HepG2 (cell line): Measurements from ENCODE around the gene TRMT5. TPM values are rescaled to one million over a fixed set of nuclear protein-coding genes. Genes with fewer than 3 reads are reported as not detected.

ENCODE experiments used
- ATAC-seq: fragments of 200-7000 bp; cut with Tn5 transposase; 3 replicates; pipeline ENCODE4 v1.9.1; 2020; ENCODE audit warnings: mild to moderate bottlenecking, moderate library complexity
- BruUV-seq: library from RNA; stranded (reverse); fragments of 400-500 nt; replicated peaks from 2 replicates; lab custom pipeline; 2021; lab: Mats Ljungman, UMichigan
- CTCF ChIA-PET: fragments of 300-600 bp; formaldehyde crosslinking; extraction: SDS; loops from one replicate; lab custom pipeline; 2021; ENCODE audit warnings: low total read pairs, inconsistent platforms, low intra/inter-chr PET ratio; lab: Yijun Ruan, JAX
- POLR2A ChIA-PET: fragments of 350-600 bp; sonication (Branson Sonifier 250); formaldehyde crosslinking; loops from one replicate; lab custom pipeline; 2020; ENCODE audit warnings: antibody characterized with exemption, inconsistent platforms; lab: Yijun Ruan, JAX
- DNase-seq: peaks from one replicate; pipeline ENCODE4 v3.0.0-alpha.2; 2015; ENCODE audit warnings: low spot score
- FAIRE-seq: peaks from 3 replicates; lab custom pipeline; 2011; peaks lifted over from hg19 to GRCh38; lab: Jason Lieb, UNC
- H2AFZ ChIP-seq: one replicate; pipeline ENCODE4 v1.6.1; 2011; ENCODE audit warnings: low read length, inconsistent platforms
- H3K27ac ChIP-seq: fragments of 300-600 bp; 3 replicates; pipeline ENCODE4 v1.8.0; 2011; ENCODE audit warnings: mixed run types, mild to moderate bottlenecking, mixed read lengths, low read length, inconsistent platforms; ENCODE audit not compliant: insufficient read depth; ENCODE audit errors: extremely low read length
- H3K27me3 ChIP-seq, 2 experiments: fragments of 200-600 bp in 1 of 2; 2 replicates in 1 of 2; 3 replicates in 1 of 2; pipeline versions ENCODE4 v1.6.0 to v1.8.0; 2011; ENCODE audit warnings: low read length in 2 of 2, mild to moderate bottlenecking in 2 of 2, moderate library complexity in 2 of 2, inconsistent platforms in 1 of 2; ENCODE audit not compliant: insufficient read depth in 2 of 2, control insufficient read depth in 1 of 2
- H3K36me3 ChIP-seq, 2 experiments: fragments of 200-600 bp in 1 of 2; replicated peaks in 1 of 2; 2 replicates in 1 of 2; 3 replicates in 1 of 2; pipeline versions ENCODE4 v1.5.1 to v1.8.0; 2011; ENCODE audit warnings: low read length in 2 of 2, inconsistent platforms in 1 of 2; ENCODE audit not compliant: insufficient read depth in 2 of 2, control insufficient read depth in 1 of 2
- H3K4me1 ChIP-seq: 2 replicates; pipeline ENCODE4 v1.5.1; 2012; ENCODE audit warnings: low read length, inconsistent platforms; ENCODE audit not compliant: insufficient read depth
- H3K4me2 ChIP-seq: 2 replicates; pipeline ENCODE4 v1.6.0; 2011; ENCODE audit warnings: low read depth, low read length, inconsistent platforms
- H3K4me3 ChIP-seq, 3 experiments: fragments of 200-600 bp in 1 of 3; sonication (generic), shearing (Covaris generic) in 1 of 3; replicated peaks in 1 of 3; 2 replicates each; pipeline ENCODE4 v1.5.1; 2011 to 2016; ENCODE audit warnings: low read length in 3 of 3, inconsistent platforms in 2 of 3, low read depth in 2 of 3, mild to moderate bottlenecking in 2 of 3, control low read depth in 1 of 3, mixed read lengths in 1 of 3; ENCODE audit not compliant: insufficient read depth in 1 of 3
- H3K79me2 ChIP-seq: one replicate; pipeline ENCODE4 v1.6.1; 2011; ENCODE audit warnings: low read length, inconsistent platforms; ENCODE audit not compliant: insufficient read depth
- H3K9ac ChIP-seq: 2 replicates; pipeline ENCODE4 v1.6.0; 2011; ENCODE audit warnings: mild to moderate bottlenecking, low read depth, low read length, inconsistent platforms; ENCODE audit not compliant: insufficient read depth
- H3K9me3 ChIP-seq: 2 replicates; pipeline ENCODE4 v1.5.1; 2012; ENCODE audit warnings: mild to moderate bottlenecking, low read length
- H4K20me1 ChIP-seq: 2 replicates; pipeline ENCODE4 v1.6.0; 2011; ENCODE audit warnings: inconsistent platforms, mild to moderate bottlenecking, low read length, moderate library complexity; ENCODE audit not compliant: insufficient read depth
- ARNT2 ChIP-seq: sonication (generic); formaldehyde crosslinking; IDR thresholded peaks from 2 replicates; pipeline ENCODE4 v1.8.0; 2022; ENCODE audit warnings: mild to moderate bottlenecking, low read depth, missing genetic modification reagents, moderate library complexity
- CBX1 ChIP-seq: IDR thresholded peaks from one replicate; pipeline ENCODE4 v1.6.1; 2016; ENCODE audit warnings: antibody characterized with exemption, low read depth
- DBP ChIP-seq: sonication (generic); formaldehyde crosslinking; IDR thresholded peaks from 2 replicates; pipeline ENCODE4 v1.4.0; 2020; ENCODE audit warnings: missing genetic modification reagents; ENCODE audit errors: not compliant biosample characterization
- DMTF1 ChIP-seq: sonication (generic); formaldehyde crosslinking; IDR thresholded peaks from 2 replicates; pipeline ENCODE4 v1.4.0; 2020; ENCODE audit warnings: mild to moderate bottlenecking, missing genetic modification reagents
- ERF ChIP-seq: IDR thresholded peaks from 2 replicates; pipeline ENCODE4 v1.6.1; 2018; ENCODE audit warnings: missing biosample characterization, missing genetic modification reagents
- ZFAT ChIP-seq: sonication (generic); formaldehyde crosslinking; conservative IDR thresholded peaks from 2 replicates; pipeline ENCODE4 v1.8.1; 2023; ENCODE audit warnings: missing genetic modification reagents, inconsistent platforms
- ZNF160 ChIP-seq: sonication (generic); formaldehyde crosslinking; IDR thresholded peaks from 2 replicates; pipeline ENCODE4 v1.8.0; 2022; ENCODE audit warnings: mild to moderate bottlenecking, inconsistent platforms, missing genetic modification reagents
- ZNF768 ChIP-seq: sonication (generic); formaldehyde crosslinking; IDR thresholded peaks from 2 replicates; pipeline ENCODE4 v1.4.0; 2020; ENCODE audit warnings: missing genetic modification reagents
- WGBS: methylation state at CpG from one replicate; pipeline ENCODE4 v1.1.6; 2017; ENCODE audit warnings: low lambda C conversion rate; 5-methylcytosine and 5-hydroxymethylcytosine counted together
- in situ Hi-C: cut with HindIII; loops from 2 replicates; pipeline ENCODE4 v1.10.0; 2017; ENCODE audit warnings: low pct_unique_long_range_greater_than_20kb; ENCODE audit not compliant: extremely low pct_ligation_motif_present
- intact Hi-C: fragments of 100-400 bp; cut with micrococcal nuclease; formaldehyde crosslinking; loops from one replicate; pipeline ENCODE4 v1.10.0; 2022; ENCODE audit not compliant: unreplicated experiment
- polyA plus RNA-seq, 8 experiments: library from polyadenylated mRNA; depleted of rRNA in 3 of 8; stranded (reverse) in 7 of 8; unstranded in 1 of 8; fragments of >200 nt; fragmentation: Illumina TruSeq in 4 of 8; extraction: Trizol in 4 of 8; gene quantifications; 2 replicates each; pipeline versions ENCODE4 v1.2.1 to v1.2.3, GENCODE V29; 2011 to 2016; ENCODE audit warnings: low read depth in 4 of 8, missing spikeins in 1 of 8, mixed read lengths in 1 of 8; ENCODE audit not compliant: insufficient read depth in 1 of 8
- total RNA-seq, 5 experiments: library from RNA; depleted of rRNA; stranded (reverse); fragments of >200 nt; fragmentation: Illumina TruSeq; extraction: Trizol; gene quantifications; 2 replicates each; pipeline ENCODE4 v1.2.3, GENCODE V29; 2016; ENCODE audit warnings: low read depth in 1 of 5
- TF ChIP-seq, protein P1 (sequence below): sonication (generic); formaldehyde crosslinking; IDR thresholded peaks from 2 replicates; pipeline ENCODE4 v1.8.0; 2022; ENCODE audit warnings: low read depth, missing genetic modification reagents
- TF ChIP-seq, protein P2 (sequence below): sonication (generic); formaldehyde crosslinking; IDR thresholded peaks from 2 replicates; pipeline ENCODE4 v1.4.0; 2020; ENCODE audit warnings: mild to moderate bottlenecking, missing genetic modification reagents

Gene TRMT5
- total and polyA plus RNA-seq, 2 of the 13 experiments (the other 11 are each of a cell fraction or from before 2014, with no cell fraction given), result 3.6 to 16.0 TPM

DNA sequence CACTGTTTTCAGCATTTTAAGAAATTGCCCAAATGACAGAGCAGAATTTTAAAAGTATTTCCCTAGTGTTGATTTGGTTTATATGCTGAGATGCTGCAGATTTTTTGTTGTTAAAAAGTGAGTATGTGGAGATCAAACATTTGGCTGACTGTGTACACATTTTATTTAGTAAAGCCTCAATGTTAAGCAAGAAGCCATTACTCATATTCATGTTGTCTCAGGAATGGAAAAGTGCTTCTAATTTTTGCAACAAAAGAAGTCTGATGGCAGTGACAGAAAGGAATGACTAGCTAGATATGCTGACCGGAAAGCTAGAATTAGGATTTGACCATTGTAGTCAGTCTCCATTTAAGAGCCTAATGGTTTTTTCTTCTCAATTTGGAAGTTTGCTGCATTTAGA is 22.7 kb upstream of the TRMT5 start (continued):
- TF ChIP-seq, protein P1, sequence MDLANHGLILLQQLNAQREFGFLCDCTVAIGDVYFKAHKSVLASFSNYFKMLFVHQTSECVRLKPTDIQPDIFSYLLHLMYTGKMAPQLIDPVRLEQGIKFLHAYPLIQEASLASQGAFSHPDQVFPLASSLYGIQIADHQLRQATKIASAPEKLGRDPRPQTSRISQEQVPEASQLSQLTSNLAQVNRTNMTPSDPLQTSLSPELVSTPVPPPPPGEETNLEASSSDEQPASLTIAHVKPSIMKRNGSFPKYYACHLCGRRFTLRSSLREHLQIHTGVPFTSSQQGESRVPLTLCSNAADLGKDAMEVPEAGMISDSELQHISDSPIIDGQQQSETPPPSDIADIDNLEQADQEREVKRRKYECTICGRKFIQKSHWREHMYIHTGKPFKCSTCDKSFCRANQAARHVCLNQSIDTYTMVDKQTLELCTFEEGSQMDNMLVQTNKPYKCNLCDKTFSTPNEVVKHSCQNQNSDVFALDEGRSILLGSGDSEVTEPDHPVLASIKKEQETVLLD (CRISPR knock-in tag), result no peak
- no peak for TF ChIP-seq CBX1

DNA sequence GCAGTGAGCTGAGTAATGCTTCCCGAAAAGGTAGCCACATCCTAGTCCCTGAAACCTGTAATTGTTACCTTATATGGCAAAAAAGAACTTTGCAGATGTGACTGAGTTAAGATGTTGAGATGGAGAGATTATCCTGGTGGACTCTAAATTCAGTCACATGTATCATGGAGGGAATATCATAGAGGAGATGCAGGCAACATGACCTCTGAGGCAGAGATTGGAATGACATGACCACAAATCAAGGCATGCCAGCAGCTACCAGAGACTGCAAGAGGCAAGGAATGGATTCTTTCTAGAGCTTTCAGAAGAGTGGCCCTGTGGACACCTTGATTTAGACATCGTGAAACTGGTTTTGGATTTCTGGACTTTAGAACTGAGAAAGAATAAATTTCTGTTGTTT is 18.7 kb upstream of the TRMT5 start:
- no peaks in the 10 kb centered on the region for H3K9me3 ChIP-seq
- TF ChIP-seq ZNF160 (no peak), ZNF768 (CRISPR knock-in tag) (no peak), ARNT2 (CRISPR knock-in tag) (no peak)
- H3K9ac ChIP-seq, result no peak overlapping the region
- 0 out of 5 replicates have a peak, but pooled peaks cover 0 to 5% of the 10 kb centered on the region in 2 experiments for H3K36me3 ChIP-seq
- 100% methylated on average over 2 of the region's 2 CpGs for WGBS
- FAIRE-seq, result no peak
- ChIA-PET CTCF (no interaction called here), POLR2A (no interaction called here)
- in situ Hi-C loops, result no loop called here
- BruUV-seq, result no TSS peak
- H2AFZ ChIP-seq, result no peak overlapping the region
- H3K27me3 ChIP-seq, result no peaks in the 10 kb centered on the region
- H4K20me1 ChIP-seq, result no peaks in the 10 kb centered on the region
- H3K4me3 ChIP-seq, result no peak overlapping the region
- no peaks in the 10 kb centered on the region for H3K79me2 ChIP-seq
- DNase-seq, result no peak
- no peak for ATAC-seq
- H3K4me2 ChIP-seq, result no peak overlapping the region
- no peak overlapping the region for H3K27ac ChIP-seq
- intact Hi-C loops, result no loop called here
- H3K4me1 ChIP-seq, result no peaks in the 10 kb centered on the region

DNA sequence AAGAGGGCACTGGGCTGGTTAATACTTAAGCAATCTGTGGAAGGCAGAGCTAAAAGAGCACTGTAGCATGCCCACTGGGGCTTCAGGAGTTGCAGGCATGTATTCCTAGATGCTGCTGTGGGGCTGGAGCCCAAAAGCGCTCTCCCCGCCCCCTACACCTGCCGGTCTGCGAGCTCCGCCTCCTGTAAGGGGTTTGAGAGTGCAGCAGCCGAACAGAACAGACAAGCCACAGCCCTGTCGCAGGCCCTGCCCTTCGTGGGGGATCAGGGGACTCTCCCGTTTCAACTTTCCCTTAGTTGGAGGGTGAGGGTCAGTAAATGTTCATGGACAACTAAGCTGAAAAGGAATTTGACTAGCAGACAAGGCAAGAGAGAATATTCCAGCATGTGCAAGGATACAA is 17.7 kb upstream of the TRMT5 start:
- TF ChIP-seq, protein P2, sequence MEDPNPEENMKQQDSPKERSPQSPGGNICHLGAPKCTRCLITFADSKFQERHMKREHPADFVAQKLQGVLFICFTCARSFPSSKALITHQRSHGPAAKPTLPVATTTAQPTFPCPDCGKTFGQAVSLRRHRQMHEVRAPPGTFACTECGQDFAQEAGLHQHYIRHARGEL (CRISPR knock-in tag), result no peak
- TF ChIP-seq ERF (CRISPR knock-in tag) (no peak), DMTF1 (CRISPR knock-in tag) (no peak), DBP (CRISPR knock-in tag) (no peak), ZFAT (CRISPR knock-in tag) (no peak)
- ATAC-seq, result no peak
- H3K9me3 ChIP-seq, result no peaks in the 10 kb centered on the region
- no peak for FAIRE-seq
- no peaks in the 10 kb centered on the region for H3K79me2 ChIP-seq
- ChIA-PET CTCF (no interaction called here), POLR2A (no interaction called here)
- no TSS peak for BruUV-seq
- H3K9ac ChIP-seq, result no peak overlapping the region
- H3K27me3 ChIP-seq, result no peaks in the 10 kb centered on the region
- no peak for DNase-seq
- no peak overlapping the region for H2AFZ ChIP-seq
- H3K27ac ChIP-seq, result no peak overlapping the region
- 97% methylated on average over 9 of the region's 9 CpGs for whole genome bisulfite sequencing
- no peak overlapping the region for H3K4me3 ChIP-seq
- H3K4me2 ChIP-seq, result no peak overlapping the region
- intact Hi-C loops (no loop called here), in situ Hi-C loops (no loop called here)
- 0 out of 5 replicates have a peak, but pooled peaks cover 0 to 6% of the 10 kb centered on the region in 2 experiments for H3K36me3 ChIP-seq
- H3K4me1 ChIP-seq, result no peaks in the 10 kb centered on the region
- H4K20me1 ChIP-seq, result no peaks in the 10 kb centered on the region
